ENCODE measurements around the gene SDK1.

DNA sequence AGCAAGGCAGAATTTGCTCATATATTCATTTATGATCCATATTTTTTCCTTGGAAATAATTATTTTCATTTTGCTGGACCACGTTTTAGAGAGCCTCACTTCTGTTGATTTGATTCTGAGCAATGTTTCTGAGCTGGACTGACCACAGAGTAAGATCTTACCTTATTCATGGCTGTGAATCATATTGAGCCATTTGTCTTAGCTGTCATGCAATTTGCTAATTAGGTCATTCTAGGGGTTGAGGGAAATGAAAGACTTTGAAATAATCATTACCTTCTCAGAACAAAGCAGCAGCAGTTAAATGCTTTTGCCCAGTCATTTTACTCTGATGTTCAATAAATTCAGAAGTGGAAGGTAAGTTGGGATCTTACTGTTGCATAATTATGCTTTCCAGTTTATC lies 251.4 kb downstream of the SDK1 start:
- TF ChIP-seq CTCF (conservative IDR thresholded peaks at IDR 0.05; ENCODE audit: low read length) (no peak), EZH2phosphoT487 (IDR thresholded peaks at IDR 0.05; ENCODE audit: borderline replicate concordance, low read depth, low read length) (no peak)

Data from OCI-LY7 (cell line).